ENCODE data around the gene ITGB2.

Gene ITGB2

DNA sequence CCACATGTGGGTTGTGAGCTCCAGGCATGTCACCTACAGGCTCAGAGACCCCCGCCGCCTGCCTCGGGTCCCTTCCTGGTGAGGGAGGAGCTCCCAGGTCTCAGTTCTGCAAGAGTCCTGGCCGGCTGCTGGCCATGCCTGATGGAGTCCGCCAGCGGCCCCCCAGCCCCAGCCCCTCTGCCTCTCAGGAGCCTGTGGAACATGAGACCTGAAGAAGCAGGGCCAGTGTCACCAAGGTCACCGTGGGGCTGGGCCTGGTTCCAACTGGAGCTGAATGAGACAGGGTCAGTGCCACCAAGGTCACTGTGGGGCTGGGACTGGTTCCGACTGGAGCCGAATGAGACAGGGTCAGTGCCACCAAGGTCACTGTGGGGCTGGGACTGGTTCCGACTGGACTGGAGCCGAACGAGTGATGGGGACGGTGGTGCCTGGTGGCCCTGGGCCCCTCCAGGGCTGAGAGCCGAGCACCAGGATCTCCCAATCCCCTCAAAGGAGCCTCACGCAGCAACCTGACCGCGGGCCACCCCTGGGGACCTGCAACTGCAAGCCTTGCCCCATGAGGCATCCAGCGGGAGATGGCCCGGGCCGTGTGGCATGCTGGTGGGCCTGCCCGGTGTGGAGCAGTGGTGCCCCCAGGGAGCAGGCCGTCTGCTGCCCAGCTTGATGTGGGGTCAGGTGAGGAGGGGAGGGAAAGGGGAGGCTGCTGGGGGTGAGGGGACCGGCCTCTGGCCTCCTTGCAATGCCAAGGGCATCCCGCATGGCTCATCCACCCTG is 32.7 kb downstream of the ITGB2 start:
- TF ChIP-seq POLR2AphosphoS5 (IDR thresholded peaks at IDR 0.05; ENCODE audit: low read depth, low read length) (no peak), FOXP2 (optimal IDR thresholded peaks at IDR 0.05; ENCODE audit: borderline replicate concordance, extremely low read depth, extremely low read length, insufficient read depth) (no peak), SIN3A (IDR thresholded peaks at IDR 0.05; ENCODE audit: borderline replicate concordance, insufficient read depth, low read length) (no peak), TAF1 (IDR thresholded peaks at IDR 0.05; ENCODE audit: borderline replicate concordance, insufficient read depth, low read length) (no peak)
- TF ChIP-seq, protein P1, sequence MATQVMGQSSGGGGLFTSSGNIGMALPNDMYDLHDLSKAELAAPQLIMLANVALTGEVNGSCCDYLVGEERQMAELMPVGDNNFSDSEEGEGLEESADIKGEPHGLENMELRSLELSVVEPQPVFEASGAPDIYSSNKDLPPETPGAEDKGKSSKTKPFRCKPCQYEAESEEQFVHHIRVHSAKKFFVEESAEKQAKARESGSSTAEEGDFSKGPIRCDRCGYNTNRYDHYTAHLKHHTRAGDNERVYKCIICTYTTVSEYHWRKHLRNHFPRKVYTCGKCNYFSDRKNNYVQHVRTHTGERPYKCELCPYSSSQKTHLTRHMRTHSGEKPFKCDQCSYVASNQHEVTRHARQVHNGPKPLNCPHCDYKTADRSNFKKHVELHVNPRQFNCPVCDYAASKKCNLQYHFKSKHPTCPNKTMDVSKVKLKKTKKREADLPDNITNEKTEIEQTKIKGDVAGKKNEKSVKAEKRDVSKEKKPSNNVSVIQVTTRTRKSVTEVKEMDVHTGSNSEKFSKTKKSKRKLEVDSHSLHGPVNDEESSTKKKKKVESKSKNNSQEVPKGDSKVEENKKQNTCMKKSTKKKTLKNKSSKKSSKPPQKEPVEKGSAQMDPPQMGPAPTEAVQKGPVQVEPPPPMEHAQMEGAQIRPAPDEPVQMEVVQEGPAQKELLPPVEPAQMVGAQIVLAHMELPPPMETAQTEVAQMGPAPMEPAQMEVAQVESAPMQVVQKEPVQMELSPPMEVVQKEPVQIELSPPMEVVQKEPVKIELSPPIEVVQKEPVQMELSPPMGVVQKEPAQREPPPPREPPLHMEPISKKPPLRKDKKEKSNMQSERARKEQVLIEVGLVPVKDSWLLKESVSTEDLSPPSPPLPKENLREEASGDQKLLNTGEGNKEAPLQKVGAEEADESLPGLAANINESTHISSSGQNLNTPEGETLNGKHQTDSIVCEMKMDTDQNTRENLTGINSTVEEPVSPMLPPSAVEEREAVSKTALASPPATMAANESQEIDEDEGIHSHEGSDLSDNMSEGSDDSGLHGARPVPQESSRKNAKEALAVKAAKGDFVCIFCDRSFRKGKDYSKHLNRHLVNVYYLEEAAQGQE (IDR thresholded peaks at IDR 0.05; ENCODE audit: insufficient read depth in 1 of 2, low read depth in 2 of 2, low read length in 2 of 2) = no peak

DNA sequence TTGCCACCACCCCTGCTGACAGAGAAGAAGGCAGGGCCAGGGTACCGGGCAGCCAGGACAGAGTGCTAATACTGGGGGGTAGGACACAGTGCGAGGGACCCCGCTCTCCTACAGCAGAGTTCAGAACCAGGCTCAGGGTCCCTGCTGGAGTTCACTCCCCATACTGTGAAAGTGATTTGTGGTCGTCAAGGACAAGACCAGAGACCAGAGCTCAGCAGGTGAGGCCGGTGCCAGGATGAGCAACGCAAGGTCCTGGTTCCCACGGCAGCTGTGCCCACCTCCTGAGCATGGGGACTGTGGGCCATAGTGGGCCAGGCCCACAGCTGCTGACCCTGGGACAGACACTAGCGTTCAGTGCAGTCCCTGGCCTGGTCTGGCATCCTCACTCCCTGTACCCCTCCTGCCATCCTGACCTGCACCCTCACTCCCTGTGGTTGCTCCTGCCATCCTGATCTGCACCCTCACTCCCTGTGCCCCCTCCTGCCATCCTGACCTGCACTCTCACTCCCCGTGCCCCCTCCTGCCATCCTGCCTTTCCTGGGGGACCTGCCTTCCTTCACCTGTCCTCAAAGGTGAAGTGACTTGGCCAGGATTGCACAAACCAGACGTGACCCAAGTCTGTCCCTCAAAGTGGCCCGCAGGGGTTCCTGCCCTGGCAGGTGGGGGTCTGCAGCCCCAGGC is 33.4 kb downstream of the ITGB2 start:
- no peak for TF ChIP-seq SIN3A (IDR thresholded peaks at IDR 0.05; ENCODE audit: borderline replicate concordance, insufficient read depth, low read length)
- TF ChIP-seq, protein P1 (IDR thresholded peaks at IDR 0.05; ENCODE audit: insufficient read depth in 1 of 2, low read depth in 2 of 2, low read length in 2 of 2) = no peak
- no peak for TF ChIP-seq POLR2AphosphoS5 (IDR thresholded peaks at IDR 0.05; ENCODE audit: low read depth, low read length)
- no peak for TF ChIP-seq FOXP2 (optimal IDR thresholded peaks at IDR 0.05; ENCODE audit: borderline replicate concordance, extremely low read depth, extremely low read length, insufficient read depth)
- TF ChIP-seq TAF1 (IDR thresholded peaks at IDR 0.05; ENCODE audit: borderline replicate concordance, insufficient read depth, low read length) = no peak

DNA sequence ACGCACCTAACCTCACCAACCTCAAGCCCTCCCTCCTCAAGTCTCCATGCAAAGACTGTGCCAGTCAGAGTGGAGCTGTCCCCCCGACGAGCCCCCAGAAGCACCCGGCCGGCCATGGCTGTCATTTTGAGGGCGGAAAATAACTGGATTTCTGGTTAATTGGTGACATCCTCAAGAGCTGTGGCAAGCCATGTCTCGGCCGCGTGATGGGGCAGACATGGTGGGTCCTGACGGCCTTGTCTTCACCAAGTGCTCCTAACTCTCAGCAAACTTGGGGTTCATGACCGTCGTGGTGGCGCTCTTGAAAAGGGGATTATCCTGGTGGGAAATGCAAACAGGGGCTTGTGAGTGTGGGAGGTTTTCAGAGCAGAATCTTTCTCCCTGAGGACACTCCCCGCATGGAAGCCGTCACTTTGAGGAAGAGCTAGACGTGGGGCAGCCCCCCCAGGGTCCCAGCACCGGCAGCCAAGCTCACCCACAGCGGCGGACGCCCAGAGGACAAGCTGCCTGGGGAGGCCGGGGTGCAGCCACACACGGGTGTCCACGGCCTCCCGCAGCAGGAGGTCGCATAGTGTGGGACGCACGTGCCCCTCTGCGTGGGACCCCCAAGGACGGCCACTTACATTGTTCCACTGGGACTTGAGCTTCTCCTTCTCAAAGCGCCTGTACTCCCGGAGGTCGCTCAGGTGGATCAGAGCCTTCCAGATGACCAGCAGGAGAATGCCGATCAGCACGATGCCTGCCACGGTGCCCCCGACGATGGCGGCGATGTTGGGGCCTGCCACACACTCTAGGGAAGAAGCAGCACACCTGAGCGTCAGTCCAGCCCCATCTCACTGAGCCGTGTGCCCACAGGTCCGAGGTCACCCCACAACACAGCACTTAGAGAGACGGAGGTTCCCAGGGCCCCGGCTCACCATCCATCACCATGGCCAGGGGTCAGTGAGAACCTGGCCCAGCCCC is 34.3 kb downstream of the ITGB2 start:
- TF ChIP-seq, protein P1 (IDR thresholded peaks at IDR 0.05; ENCODE audit: insufficient read depth in 1 of 2, low read depth in 2 of 2, low read length in 2 of 2) = no peak
- TF ChIP-seq POLR2AphosphoS5 (IDR thresholded peaks at IDR 0.05; ENCODE audit: low read depth, low read length) (no peak), SIN3A (IDR thresholded peaks at IDR 0.05; ENCODE audit: borderline replicate concordance, insufficient read depth, low read length) (no peak), TAF1 (IDR thresholded peaks at IDR 0.05; ENCODE audit: borderline replicate concordance, insufficient read depth, low read length) (no peak), FOXP2 (optimal IDR thresholded peaks at IDR 0.05; ENCODE audit: borderline replicate concordance, extremely low read depth, extremely low read length, insufficient read depth) (no peak)

DNA sequence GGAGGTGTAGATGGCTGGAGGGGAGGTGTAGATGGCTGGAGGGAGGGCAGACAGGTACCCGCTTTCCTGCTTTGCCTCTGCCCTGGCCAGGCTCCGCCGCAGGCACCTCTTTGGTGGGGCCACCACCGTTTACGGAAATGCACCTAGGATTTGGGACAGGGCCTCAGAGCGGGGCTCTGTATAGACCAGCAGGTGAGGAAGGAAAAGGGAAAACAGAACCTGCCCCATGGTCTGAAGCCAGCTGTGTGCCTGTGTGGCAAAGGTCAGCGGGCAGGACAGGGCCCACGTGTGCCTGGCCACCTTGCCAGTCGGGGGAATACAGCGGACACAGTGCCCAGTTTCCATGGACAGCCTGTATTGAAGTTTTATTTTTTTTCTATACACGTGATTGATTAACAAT is 35.1 kb downstream of the ITGB2 start:
- TF ChIP-seq POLR2AphosphoS5 (IDR thresholded peaks at IDR 0.05; ENCODE audit: low read depth, low read length) = no peak
- TF ChIP-seq FOXP2 (optimal IDR thresholded peaks at IDR 0.05; ENCODE audit: borderline replicate concordance, extremely low read depth, extremely low read length, insufficient read depth) = no peak
- TF ChIP-seq SIN3A (IDR thresholded peaks at IDR 0.05; ENCODE audit: borderline replicate concordance, insufficient read depth, low read length) = no peak
- TF ChIP-seq TAF1 (IDR thresholded peaks at IDR 0.05; ENCODE audit: borderline replicate concordance, insufficient read depth, low read length) = no peak

DNA sequence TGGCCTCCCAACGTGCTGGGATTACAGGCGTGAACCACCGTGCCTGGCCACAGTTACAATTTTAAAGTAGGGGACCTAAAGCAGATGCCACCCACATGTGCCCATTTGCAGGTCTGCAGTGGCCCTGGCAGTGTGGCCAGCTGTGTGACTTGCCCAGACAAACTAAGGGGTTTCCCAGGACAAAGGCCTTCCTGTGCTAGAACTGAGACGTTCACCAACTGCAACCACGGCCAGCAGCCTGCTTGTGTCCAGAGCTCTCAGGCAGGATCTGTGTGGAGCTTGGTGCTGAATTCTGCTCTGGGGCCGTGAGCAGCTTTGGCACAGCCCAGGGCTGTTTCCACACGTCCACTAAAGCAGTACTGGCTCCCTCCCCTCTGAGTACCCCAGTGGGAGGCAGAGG is 36.6 kb downstream of the ITGB2 start:
- TF ChIP-seq POLR2AphosphoS5 (IDR thresholded peaks at IDR 0.05; ENCODE audit: low read depth, low read length) = no peak
- TF ChIP-seq TAF1 (IDR thresholded peaks at IDR 0.05; ENCODE audit: borderline replicate concordance, insufficient read depth, low read length) = no peak
- TF ChIP-seq FOXP2 (optimal IDR thresholded peaks at IDR 0.05; ENCODE audit: borderline replicate concordance, extremely low read depth, extremely low read length, insufficient read depth) = no peak
- TF ChIP-seq, protein P1 (IDR thresholded peaks at IDR 0.05; ENCODE audit: insufficient read depth in 1 of 2, low read depth in 2 of 2, low read length in 2 of 2) = no peak
- TF ChIP-seq SIN3A (IDR thresholded peaks at IDR 0.05; ENCODE audit: borderline replicate concordance, insufficient read depth, low read length) = no peak

Data from PFSK-1 (cell line).